ENCODE results near the gene UQCRQ.

The UQCRQ gene

GRCh38 chr5:132871459-132872284, 5.2 kb downstream of the UQCRQ start:
- DNase-seq: no peak

DNA sequence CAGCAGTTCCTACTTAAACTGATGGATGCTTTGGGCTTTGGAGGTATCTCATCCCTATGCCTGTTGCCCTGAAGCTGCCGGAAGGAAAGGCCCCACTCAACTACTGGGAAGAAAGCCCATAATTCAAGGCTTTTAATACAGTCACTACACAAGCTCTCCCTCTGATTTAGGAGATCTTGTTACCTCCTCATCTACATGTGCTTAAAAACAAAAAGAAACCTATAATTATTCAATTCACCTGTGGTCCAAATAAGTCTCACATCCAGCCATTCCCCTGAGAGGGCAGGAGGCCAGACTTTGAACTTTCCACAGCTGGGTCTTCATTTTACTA, 6.3 kb downstream of the UQCRQ start:
- DNase-seq: no peak

- DNase-seq: peak; percentile 23
Measured at GRCh38 chr5:132873119-132873929, 6.9 kb downstream of the UQCRQ start, which contains the start of gene LEAP2. Gene LEAP2, plus strand, starts transcription at chr5:132873668. Its CDS starts 27 bp downstream, at chr5:132873695.

- DNase-seq: no peak
Measured at GRCh38 chr5:132873930-132874271, 7.5 kb downstream of the UQCRQ start.

DNA sequence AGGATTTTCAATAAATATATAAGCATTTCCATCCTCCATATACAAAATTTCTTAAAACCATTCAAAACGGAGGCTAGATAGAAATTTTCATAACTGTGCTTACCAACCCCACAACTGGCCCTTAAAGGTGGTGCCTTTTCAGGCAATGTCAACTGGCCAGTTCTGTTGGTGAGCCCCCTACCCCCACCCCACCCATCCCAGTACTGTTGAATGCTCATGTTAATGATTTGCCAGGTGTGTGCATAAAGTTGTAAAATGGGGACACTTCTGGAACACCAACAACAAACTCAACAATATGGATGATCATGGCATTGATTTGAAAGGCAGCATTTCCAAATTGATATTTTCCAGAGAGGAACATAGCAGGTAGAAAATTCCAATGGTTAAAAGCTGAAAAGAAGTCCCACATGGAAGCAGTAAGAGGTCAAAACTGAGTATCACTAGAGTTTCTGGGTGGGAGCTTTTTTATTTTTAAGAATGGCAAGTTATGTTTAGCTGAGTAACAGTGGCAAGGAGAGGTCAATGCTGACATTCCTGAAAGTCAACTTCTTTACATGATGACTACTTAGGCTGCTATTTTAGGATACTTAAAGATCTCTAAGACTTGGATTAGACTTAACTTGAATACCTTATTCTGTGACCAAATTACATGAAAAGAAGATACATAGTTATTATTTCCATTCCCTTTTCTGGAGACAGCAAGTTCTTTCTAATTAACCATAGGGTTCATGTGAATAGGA, 9.7 kb downstream of the UQCRQ start:
- DNase-seq: no peak

DNA sequence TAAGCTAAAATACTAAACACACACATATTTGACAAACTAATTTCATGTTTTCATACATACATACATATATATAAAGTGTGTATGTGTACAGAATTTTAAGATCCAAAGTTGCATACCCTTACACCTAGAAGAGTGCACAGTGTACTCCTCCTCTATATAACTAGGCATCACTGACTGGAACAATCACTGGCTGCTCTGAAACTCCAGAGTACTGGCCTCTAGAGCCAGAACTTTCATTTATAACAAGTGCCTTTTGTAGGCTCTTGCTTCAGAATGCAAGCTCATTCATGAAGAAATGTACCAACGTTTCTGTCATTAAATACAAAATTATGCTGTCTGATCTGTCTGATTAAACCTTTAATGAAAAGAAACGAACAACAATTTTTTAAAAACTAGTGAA, 11.0 kb downstream of the UQCRQ start:
- no peak for DNase-seq

DNA sequence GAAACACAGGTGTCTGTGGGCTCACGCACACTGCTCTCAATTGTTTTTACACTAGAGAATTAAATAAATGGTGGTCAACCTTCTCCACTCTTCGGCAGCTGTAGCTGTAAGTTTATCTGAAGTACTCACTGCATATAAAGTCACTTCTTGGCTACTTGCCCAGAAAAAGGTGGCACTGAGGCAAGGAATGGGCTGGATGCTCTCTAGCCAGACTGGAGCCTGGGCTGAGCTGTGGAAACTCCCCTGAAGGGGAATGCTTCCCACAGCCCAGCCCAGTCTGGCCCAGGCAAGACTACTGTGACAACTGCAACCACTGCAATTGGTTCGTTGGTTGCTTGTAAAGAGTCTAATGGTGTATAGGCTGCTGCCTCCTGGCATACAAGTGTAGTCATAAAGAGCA, 11.5 kb downstream of the UQCRQ start:
- DNase-seq: peak; percentile 57

DNA sequence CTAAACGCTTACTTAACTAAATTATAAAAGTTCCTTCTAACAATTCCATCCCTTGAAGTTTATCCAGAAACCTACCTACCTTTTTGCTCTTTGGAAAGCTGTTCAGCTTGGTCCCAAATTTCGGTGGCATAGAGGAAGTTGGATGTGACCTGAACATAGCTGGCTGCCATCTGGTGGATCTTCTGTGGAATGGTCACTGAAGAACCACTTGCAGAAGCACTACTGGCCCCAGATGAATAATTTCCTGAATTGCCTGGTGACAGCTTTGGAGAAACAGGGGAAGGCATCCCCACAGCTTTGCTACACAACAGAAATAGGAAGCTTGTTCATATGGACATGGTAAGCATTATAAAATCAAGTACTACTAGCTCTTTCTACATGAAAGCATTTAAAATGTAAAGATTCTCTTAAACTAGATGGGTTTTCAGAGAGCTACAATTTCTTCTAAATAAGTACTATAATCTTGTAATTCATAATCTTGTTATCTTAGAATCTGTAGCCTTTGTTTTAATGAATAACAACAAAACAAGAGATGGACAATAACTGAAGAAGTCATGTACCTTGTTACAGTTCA, 16.9 kb downstream of the UQCRQ start:
- DNase-seq: peak; percentile 85

GRCh38 chr5:132884548-132884947, 18.1 kb downstream of the UQCRQ start:
- DNase-seq: no peak

DNA sequence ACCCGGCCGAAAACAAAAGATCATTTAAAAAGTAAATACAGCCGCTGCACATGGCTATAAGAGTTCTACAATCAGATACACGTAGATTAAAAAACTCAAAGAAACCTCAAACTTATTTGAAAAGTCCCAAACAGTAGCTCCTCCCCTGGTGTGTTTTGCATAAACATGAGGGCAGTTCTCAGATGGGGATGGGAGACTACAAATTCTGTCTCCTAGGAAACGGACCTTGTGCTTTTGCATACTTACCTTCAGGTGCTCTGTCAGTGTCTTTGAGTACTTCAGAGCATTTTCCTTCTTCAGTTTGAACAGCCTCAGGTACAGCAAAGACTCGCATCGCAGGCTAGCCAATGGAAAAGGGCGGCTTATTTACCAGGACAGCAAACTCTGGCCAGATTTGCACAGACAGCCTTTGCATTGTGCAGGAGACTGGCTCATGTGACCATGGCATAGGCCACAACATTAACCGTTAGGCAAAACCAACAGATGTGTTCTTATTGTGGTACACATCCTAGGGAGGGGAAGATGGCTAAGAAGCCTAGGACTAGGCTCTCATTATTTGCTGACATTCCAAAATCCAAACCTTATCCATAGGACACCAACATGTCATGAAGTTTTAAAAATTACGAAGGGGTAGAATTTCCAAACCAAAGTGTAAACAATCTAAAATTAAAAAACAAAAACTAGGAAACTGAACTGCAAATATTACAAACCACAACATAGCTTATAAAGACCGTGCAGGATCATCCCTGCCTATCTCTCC, 19.8 kb downstream of the UQCRQ start:
- DNase-seq: no peak

- DNase-seq: no peak
Measured at GRCh38 chr5:132887283-132887682, 20.8 kb downstream of the UQCRQ start.

- no peak for DNase-seq
Measured at GRCh38 chr5:132889501-132889900, 23.1 kb downstream of the UQCRQ start.

DNA sequence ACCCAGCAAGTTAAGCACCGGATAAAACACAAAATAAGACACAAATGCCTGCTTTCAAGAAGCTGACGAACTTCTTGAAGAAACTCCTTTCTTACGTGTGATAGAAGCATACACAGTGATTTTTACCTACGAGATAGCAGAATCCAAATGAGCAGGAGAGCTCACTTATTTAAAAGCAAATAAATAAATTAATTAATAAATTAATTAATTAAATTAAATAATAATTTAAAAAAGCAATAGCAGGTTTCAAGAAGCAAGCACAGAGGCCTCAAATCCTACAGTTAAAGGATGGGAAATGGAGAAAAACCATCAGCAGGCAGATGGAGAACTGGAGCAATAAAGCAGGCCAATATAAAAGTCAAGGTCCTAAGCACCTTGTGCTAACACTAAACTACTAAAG, 24.4 kb downstream of the UQCRQ start:
- DNase-seq: no peak

- no peak for DNase-seq
Measured at GRCh38 chr5:132895719-132896305, 29.4 kb downstream of the UQCRQ start.

DNA sequence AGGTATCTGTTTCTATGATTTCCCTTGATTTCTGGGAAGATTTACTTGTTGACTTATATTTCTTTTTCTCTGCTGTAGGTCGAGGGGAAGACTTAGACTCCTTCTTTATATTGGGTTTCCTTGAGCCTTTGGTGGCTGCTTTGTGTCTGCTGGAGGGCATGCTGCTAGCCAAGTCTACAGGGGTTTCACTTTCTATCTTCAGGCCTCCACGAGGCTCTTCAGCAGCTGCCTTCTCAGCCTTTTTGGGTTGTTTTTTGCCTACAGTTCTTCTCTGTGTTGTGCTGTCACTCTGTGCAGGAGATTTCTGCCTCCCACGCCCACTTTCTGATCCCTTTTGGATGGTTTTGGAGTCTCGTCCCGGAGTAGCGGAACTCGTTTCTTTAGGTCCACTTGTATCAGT, 30.2 kb downstream of the UQCRQ start:
- DNase-seq: no peak

DNA sequence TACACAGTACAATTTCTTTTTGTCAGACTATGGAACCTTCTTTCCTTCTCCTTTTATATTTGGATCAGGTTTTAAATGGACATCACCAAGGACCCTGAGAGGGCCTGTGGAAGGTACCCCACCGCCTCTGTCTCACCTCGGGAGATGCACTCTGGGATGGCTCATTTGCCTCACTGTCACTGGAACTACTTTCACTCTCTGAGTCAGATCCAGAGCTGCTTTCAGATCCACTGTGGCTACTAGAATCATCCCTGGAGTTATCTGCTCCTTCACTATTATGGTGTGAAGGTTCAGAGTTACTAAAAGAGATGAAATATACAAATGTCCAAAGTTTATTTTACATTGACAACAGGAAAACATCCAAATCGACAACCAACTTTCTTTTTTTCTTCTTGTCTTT, 31.7 kb downstream of the UQCRQ start:
- no peak for DNase-seq

DNA sequence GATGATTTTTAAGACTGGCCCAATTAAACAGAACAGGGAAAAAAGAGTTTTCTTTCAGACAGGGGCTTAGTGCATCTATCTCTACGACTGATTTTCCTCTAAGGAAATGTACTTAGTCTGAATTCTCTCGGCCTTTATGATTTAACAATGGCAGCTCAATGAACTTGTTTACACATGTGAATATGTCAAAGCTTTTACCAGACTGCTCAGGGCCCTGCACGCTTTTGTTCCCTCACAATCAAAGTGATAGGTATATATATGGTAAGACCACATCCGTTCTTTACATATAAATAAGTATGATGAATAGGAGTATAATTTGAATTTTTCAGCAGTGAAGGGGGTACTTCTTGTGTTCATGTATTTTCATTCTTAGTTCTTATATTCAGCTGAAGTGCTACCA, 34.6 kb downstream of the UQCRQ start:
- DNase-seq: no peak

DNA sequence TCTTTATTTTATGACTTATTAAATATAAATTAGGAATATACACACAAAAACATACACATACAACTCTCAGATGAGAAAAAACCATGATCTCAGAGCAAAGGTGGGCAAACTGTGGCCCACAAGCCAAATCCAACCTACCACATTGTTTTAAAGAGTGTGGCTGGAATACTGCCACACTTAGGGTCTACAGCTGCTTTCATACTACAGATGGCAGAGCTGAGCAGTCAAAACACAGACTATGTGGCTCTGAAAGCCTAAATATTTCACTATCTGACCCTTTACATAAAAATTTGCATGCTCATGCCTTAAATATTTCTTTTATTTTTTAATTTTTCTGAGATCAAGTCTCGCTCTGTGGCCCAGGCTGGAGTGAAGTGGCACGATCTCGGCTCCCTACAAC, 35.3 kb downstream of the UQCRQ start:
- DNase-seq: no peak

DNA sequence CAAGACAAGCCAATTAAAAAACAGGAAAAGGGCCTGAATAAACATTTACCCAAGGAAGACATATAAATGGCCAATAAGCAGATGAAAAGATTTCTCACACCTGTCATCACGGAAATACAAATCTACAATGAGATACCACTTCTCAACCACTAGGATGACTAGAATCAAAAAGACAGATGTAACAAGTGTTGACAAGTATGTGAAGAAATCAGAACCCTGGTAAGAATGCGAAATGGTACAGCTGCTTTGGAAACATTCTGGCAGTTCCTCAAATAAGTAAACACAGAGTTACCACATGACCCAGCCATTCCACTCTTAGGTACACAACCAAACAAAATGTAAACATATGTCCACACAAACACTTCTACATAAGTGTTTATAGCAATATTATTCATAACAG, 39.5 kb downstream of the UQCRQ start:
- peak; percentile 25 for DNase-seq

- no peak for DNase-seq
Measured at GRCh38 chr5:132907161-132907560, 40.7 kb downstream of the UQCRQ start.

DNA sequence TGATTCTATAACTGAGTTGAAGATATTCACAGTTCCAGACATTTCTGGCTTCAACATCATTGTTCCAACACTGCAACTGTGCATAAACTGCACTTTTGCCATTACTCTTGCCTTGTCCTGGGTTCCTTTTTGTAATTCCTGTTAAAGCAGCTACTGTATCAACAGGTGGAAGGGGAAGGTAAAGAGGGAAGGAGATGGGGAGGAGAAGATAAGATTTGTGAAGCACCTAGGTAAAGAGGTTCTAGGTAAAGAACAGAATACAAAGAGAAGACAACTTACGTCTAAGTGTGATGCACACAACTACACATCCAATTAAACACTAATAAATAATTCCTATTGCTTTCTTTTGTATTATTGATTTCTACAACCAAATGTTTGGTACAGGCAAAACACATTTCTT, 43.3 kb downstream of the UQCRQ start:
- DNase-seq: no peak

DNA sequence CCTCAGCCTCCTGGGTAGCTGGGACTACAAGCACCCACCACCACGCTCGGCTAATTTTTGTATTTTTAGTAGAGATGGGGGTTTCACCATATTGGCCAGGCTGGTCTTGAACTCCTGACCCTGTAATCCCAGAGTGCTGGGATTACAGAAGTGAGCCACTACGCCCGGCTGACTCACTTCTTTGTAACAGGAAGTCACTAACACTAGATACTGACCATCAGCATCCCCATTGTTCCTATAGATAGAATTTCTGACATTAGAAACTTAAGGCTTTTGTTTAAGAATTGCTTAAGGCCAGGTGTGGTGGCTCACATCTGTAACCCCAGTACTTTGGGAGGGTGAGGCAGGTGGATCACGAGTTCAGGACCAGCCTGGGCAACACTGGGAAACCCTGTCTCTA, 49.2 kb downstream of the UQCRQ start:
- DNase-seq: peak; percentile 15
